Sigmoid colon (tissue), 7 donors: Measurements from ENCODE around the gene REX1BD. TPM values are rescaled to one million over a fixed set of nuclear protein-coding genes. Genes with fewer than 3 reads are reported as not detected.
"Not testable (repeated sequence)": the region's sequence is repeated elsewhere in the genome, so short reads cannot be mapped to it uniquely, and the experiment has no call there.

Experiments
- DNase-seq: peaks from one replicate; pipeline ENCODE4 v3.0.0-alpha.2; 2019
- H3K27ac ChIP-seq, 4 donors: fragments of 200-600 bp; sonication (generic); one replicate each; pipeline ENCODE4 v1.5.1; 2016 to 2019; ENCODE audit warnings: mild to moderate bottlenecking in 1 of 4
- H3K27me3 ChIP-seq, 3 donors: fragments of 200-600 bp; sonication (generic); one replicate each; pipeline ENCODE4 v1.5.1; 2019; ENCODE audit warnings: mild to moderate bottlenecking in 1 of 3
- H3K36me3 ChIP-seq, 4 donors: fragments of 200-600 bp; sonication (generic); one replicate each; pipeline ENCODE4 v1.5.1; 2016 to 2019
- H3K4me1 ChIP-seq, 4 donors: fragments of 200-600 bp; sonication (generic); one replicate each; pipeline ENCODE4 v1.5.1; 2017 to 2019
- H3K4me3 ChIP-seq, 4 donors: fragments of 200-600 bp; sonication (generic); one replicate each; pipeline ENCODE4 v1.5.1; 2017 to 2019; ENCODE audit warnings: mild to moderate bottlenecking in 2 of 4, moderate library complexity in 1 of 4
- H3K9me3 ChIP-seq, 4 donors: fragments of 200-600 bp in 3 of 4; sonication (generic) in 3 of 4; one replicate each; pipeline versions ENCODE4 v1.5.1 to v1.6.1; 2013 to 2019
- EP300 ChIP-seq, 4 donors: sonication (generic); formaldehyde crosslinking; IDR thresholded peaks; one replicate each; pipeline ENCODE4 v1.6.1; 2017; ENCODE audit warnings: antibody characterized with exemption in 4 of 4
- POLR2A ChIP-seq, 2 donors: fragments of 450-650 bp; IDR thresholded peaks; one replicate each; pipeline ENCODE4 v1.6.1; 2016; ENCODE audit warnings: antibody characterized with exemption in 2 of 2, mild to moderate bottlenecking in 2 of 2, moderate library complexity in 2 of 2
- POLR2AphosphoS5 ChIP-seq, 4 donors: sonication (generic); formaldehyde crosslinking; IDR thresholded peaks; one replicate each; pipeline ENCODE4 v1.6.1; 2017; ENCODE audit warnings: antibody characterized with exemption in 4 of 4
- WGBS, 2 donors: extraction: QIAGEN DNeasy Blood & Tissue Kit; methylation state at CpG; one replicate each; pipeline ENCODE4 v1.1.7; 2013; 5-methylcytosine and 5-hydroxymethylcytosine counted together
- intact Hi-C: fragments of 100-400 bp; cut with DNase I; formaldehyde crosslinking; loops from one replicate; pipeline ENCODE4 v1.15.1; 2023
- polyA plus RNA-seq, 3 donors: library from polyadenylated mRNA; stranded (reverse); fragments of 200-250 nt; gene quantifications; one replicate each; pipeline ENCODE4 v1.2.3, GENCODE V29; 2013
- total RNA-seq, 4 donors: library from RNA; depleted of rRNA; stranded (reverse); fragments of >200 nt; gene quantifications; one replicate each; pipeline ENCODE4 v1.1.0, GENCODE V29; 2016
- TF ChIP-seq, protein P1 (sequence below), 4 experiments: fragments of 450-650 bp in 3 of 4; fragments of 200-600 bp in 1 of 4; IDR thresholded peaks; one replicate each; pipeline ENCODE4 v1.5.1; 2016 to 2019; ENCODE audit warnings: antibody characterized with exemption in 4 of 4, mild to moderate bottlenecking in 3 of 4, moderate library complexity in 2 of 4
- donor health status: healthy with polysubstance abuse.
- donor health status: Bipolar disorder and iron deficiency.
- donor health status: healthy.

The REX1BD gene
- total RNA-seq (100 to 1,000 TPM in 1 of 4 donors, 10 to 100 TPM in 3; 70.3 to 101 (median 85.6) TPM), polyA plus RNA-seq (10 to 100 TPM; 40.5 to 79.1 (median 63.1) TPM)

GRCh38 chr19:18588611-18589379, at the start of gene REX1BD:
REX1BD (plus strand) TSS chr19:18588798; CDS start chr19:18588802, 4 bp downstream.
- no peaks in the 10 kb centered on the region for H3K27me3 ChIP-seq
- peak within 1 kb of the TSS; percentile 78 to 93 (median 85) for H3K4me3 ChIP-seq
- H3K36me3 ChIP-seq: peaks cover 0 to 9% (median 4%) of the 10 kb centered on the region in 4 donors
- TF ChIP-seq, protein P1, sequence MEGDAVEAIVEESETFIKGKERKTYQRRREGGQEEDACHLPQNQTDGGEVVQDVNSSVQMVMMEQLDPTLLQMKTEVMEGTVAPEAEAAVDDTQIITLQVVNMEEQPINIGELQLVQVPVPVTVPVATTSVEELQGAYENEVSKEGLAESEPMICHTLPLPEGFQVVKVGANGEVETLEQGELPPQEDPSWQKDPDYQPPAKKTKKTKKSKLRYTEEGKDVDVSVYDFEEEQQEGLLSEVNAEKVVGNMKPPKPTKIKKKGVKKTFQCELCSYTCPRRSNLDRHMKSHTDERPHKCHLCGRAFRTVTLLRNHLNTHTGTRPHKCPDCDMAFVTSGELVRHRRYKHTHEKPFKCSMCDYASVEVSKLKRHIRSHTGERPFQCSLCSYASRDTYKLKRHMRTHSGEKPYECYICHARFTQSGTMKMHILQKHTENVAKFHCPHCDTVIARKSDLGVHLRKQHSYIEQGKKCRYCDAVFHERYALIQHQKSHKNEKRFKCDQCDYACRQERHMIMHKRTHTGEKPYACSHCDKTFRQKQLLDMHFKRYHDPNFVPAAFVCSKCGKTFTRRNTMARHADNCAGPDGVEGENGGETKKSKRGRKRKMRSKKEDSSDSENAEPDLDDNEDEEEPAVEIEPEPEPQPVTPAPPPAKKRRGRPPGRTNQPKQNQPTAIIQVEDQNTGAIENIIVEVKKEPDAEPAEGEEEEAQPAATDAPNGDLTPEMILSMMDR (IDR thresholded peaks at IDR 0.05): peak; percentile 69 to 88 (median 76)
- TF ChIP-seq POLR2A (IDR thresholded peaks at IDR 0.05): no peak
- peak in 3 of 4 donors; percentile 52 to 65 (median 63) for TF ChIP-seq POLR2AphosphoS5 (IDR thresholded peaks at IDR 0.05)
- H3K9me3 ChIP-seq: no peaks in the 10 kb centered on the region
- peak; percentile 94 for DNase-seq
- intact Hi-C loops: loop anchor here (5.0 kb wide), 3 partner anchors 94 to 244 kb away; partner anchors contain the start of genes CRTC1 and UPF1
- H3K27ac ChIP-seq: peak within 1 kb of the TSS; percentile 86 to 93 (median 90)
- WGBS, 2 donors: 0 to 1% methylated on average over 72 of the region's 72 CpGs
- peaks cover 0 to 34% (median 25%) of the 10 kb centered on the region in 4 donors for H3K4me1 ChIP-seq

DNA sequence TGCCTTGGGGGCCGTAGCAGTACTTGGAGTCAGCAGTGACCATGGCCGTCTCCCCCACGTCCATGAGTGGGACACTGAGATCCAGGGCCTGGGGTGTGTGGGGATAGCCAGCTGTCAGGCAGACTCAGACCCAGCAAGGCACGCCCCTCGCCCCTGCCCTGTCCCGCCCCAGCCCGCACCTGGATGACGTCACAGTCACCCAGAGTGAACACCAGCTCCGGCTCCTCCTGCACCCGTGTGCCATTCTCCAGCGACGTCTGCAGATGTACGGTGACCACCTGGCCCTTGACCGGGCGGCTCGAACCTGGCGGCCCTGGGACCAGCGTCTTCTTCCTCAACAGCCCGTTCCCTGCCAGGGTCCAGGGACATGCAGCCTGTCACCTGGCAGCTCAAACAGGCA, 49.2 kb upstream of the REX1BD start:
- intact Hi-C loops: no loop called here
- peaks cover 23 to 70% (median 28%) of the 10 kb centered on the region in 4 donors for H3K36me3 ChIP-seq
- peaks cover 0 to 18% (median 13%) of the 10 kb centered on the region in 4 donors for H3K4me1 ChIP-seq
- TF ChIP-seq POLR2AphosphoS5 (IDR thresholded peaks at IDR 0.05) (no peak), EP300 (IDR thresholded peaks at IDR 0.05) (no peak), POLR2A (IDR thresholded peaks at IDR 0.05) (no peak)
- TF ChIP-seq, protein P1 (IDR thresholded peaks at IDR 0.05): no peak
- no peak overlapping the region for H3K4me3 ChIP-seq
- H3K27ac ChIP-seq: no peak overlapping the region
- no peak for DNase-seq
- no peaks in the 10 kb centered on the region for H3K27me3 ChIP-seq
- H3K9me3 ChIP-seq: no peaks in the 10 kb centered on the region
- 95% methylated on average over 19 of the region's 19 CpGs for WGBS, 2 donors

- Histone ChIP-seq H3K4me1 (peaks cover 0 to 18% (median 13%) of the 10 kb centered on the region in 4 donors), H3K36me3 (peaks cover 23 to 62% (median 26%) of the 10 kb centered on the region in 4 donors)
- H3K9me3 ChIP-seq, H3K27ac ChIP-seq, intact Hi-C loops, H3K4me3 ChIP-seq, H3K27me3 ChIP-seq, DNase-seq: not testable (repeated sequence)
- 95 to 97% methylated on average over 1 of the region's 1 CpG for WGBS, 2 donors
Measured at GRCh38 chr19:18540200-18540599, 48.4 kb upstream of the REX1BD start.

DNA sequence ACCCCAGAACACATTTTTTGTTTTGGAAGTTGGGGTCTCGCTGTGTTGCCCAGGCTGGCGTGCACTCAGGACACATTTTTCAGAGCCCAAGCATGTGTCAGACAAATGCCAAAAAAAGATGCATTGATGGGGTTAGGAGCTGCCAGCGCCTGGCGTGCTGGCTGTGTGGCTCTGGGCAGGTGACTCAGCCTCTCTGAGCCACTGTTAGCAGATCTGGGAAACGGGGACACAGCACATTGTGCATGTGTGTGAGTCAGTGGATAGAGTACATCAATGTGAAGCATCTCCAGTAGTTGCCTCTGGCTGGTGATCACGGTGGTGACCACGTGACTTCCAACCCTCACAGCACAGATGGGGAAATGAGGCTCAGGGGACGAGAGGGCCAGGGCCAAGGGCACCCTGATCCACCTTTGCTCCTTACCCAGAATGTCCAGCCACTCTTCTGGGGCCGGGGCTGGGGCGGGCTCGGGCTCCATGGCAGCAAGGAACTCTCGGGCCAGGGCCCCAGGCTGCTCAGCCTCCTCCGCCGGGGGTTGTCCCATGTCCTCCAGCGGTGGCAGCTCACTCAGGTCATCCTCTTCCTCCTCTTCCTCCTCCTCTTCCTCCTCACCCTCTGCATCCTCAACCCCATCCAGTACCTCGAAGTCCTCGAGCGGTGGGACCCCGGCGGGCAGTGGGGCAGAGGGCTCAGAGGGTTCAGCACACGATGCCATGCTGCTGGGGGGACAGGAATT, 47.2 kb upstream of the REX1BD start:
- Histone ChIP-seq H3K27me3 (no peaks in the 10 kb centered on the region), H3K4me3 (no peak overlapping the region), H3K36me3 (peaks cover 14 to 50% (median 19%) of the 10 kb centered on the region in 4 donors), H3K27ac (peak overlapping the region; percentile 92 to 99 (median 94)), H3K9me3 (no peaks in the 10 kb centered on the region), H3K4me1 (peaks cover 0 to 18% (median 13%) of the 10 kb centered on the region in 4 donors)
- intact Hi-C loops: no loop called here
- DNase-seq: no peak
- TF ChIP-seq, protein P1 (IDR thresholded peaks at IDR 0.05): no peak
- no peak for TF ChIP-seq EP300 (IDR thresholded peaks at IDR 0.05)
- WGBS, 2 donors: 90 to 91% methylated on average over 21 of the region's 21 CpGs
